ENCODE data around the gene UGT1A6. TPM values are rescaled to one million over a fixed set of nuclear protein-coding genes. Genes with fewer than 3 reads are reported as not detected.

The UGT1A6 gene
- total and polyA plus RNA-seq, 2 of the 13 experiments (the other 11 are each of a cell fraction or from before 2014, with no cell fraction given): 0.25 TPM; not detected in 1

DNA sequence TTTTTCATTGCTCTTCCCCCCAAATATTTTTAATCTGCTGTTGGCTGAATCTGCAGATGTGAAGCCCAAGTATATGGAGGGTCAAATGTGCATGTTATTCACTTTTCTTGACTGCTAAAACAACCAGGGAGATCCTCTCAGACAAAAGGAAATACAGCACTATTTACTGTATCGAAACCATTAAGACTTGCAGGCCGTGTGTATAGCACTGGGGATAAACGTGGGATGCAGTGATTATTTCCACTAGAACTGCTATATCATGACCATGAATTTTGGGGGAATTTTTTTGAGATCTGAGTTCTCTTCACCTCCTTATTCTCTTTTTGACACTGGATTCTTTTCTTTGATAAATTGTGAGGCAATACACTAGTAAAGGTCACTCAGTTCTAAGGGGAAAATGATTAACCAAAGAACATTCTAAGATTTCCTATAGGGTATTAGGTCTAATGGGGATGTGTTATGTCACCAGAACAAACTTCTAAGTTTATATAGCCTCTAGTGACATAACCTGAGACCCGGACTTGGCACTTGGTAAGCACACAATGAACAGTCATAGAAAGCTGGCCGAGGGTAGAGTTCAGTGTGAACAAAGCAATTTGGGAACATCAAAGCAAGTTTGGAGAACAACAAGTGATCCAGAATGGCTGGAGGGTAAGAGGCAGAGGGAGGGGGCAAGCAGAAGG is 52.5 kb downstream of the UGT1A6 start:
- peak; percentile 94 for ATAC-seq
- in situ Hi-C loops (cut with HindIII; ENCODE audit: extremely low pct_ligation_motif_present, low pct_unique_long_range_greater_than_20kb) (no loop called here), intact Hi-C loops (cut with micrococcal nuclease; ENCODE audit: unreplicated experiment) (no loop called here)
- H3K36me3 ChIP-seq (replicated peaks in 1 of 2; ENCODE audit: control insufficient read depth in 1 of 2, insufficient read depth in 2 of 2, low read length in 2 of 2): no peaks in the 10 kb centered on the region
- no TSS peak for BruUV-seq (replicated peaks)
- no peak overlapping the region for H3K9ac ChIP-seq (ENCODE audit: insufficient read depth, low read depth, low read length)
- CTCF ChIA-PET (ENCODE audit: low intra/inter-chr PET ratio, low total read pairs): no interaction called here
- peaks cover 1 to 63% of the 10 kb centered on the region in 2 experiments; a peak in 4 of 5 replicates for H3K27me3 ChIP-seq (ENCODE audit: control insufficient read depth in 1 of 2, insufficient read depth in 2 of 2, low read length in 2 of 2)
- WGBS (ENCODE audit: low lambda C conversion rate): 0% methylated on average over 5 of the region's 5 CpGs
- POLR2A ChIA-PET: interaction anchor here (0.6 to 1.6 kb wide), 3 partner anchors 8 to 87 kb away, joined by 4 to 9 read pairs (median 6); no protein-coding TSS in a partner anchor
- peak overlapping the region; percentile 61 for H3K27ac ChIP-seq (ENCODE audit: extremely low read length, insufficient read depth, low read length)
- no peaks in the 10 kb centered on the region for H4K20me1 ChIP-seq (ENCODE audit: insufficient read depth, low read length)
- no peak overlapping the region; a peak in 1 of 6 replicates for H3K4me3 ChIP-seq (replicated peaks in 1 of 3; ENCODE audit: insufficient read depth in 1 of 3, low read depth in 2 of 3, low read length in 3 of 3)
- H2AFZ ChIP-seq (ENCODE audit: low read length): no peak overlapping the region
- peak; percentile 98 for DNase-seq (ENCODE audit: low spot score)
- H3K9me3 ChIP-seq (ENCODE audit: low read length): peaks cover 9% of the 10 kb centered on the region
- peak; percentile 76 for FAIRE-seq
- peaks cover 27% of the 10 kb centered on the region for H3K4me1 ChIP-seq (ENCODE audit: insufficient read depth, low read length)
- H3K79me2 ChIP-seq (ENCODE audit: insufficient read depth, low read length): no peaks in the 10 kb centered on the region
- H3K4me2 ChIP-seq (ENCODE audit: low read depth, low read length): peak overlapping the region; percentile 54
- TF ChIP-seq, protein P1, sequence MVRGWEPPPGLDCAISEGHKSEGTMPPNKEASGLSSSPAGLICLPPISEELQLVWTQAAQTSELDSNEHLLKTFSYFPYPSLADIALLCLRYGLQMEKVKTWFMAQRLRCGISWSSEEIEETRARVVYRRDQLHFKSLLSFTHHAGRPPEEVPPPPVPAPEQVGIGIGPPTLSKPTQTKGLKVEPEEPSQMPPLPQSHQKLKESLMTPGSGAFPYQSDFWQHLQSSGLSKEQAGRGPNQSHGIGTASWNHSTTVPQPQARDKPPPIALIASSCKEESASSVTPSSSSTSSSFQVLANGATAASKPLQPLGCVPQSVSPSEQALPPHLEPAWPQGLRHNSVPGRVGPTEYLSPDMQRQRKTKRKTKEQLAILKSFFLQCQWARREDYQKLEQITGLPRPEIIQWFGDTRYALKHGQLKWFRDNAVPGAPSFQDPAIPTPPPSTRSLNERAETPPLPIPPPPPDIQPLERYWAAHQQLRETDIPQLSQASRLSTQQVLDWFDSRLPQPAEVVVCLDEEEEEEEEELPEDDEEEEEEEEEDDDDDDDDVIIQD (CRISPR knock-in tag; IDR thresholded peaks at IDR 0.05; ENCODE audit: low read depth): peak; percentile 61; the same call in 1 of the 2 replicates
- peak; percentile 75 for TF ChIP-seq ZSCAN29 (CRISPR knock-in tag; conservative IDR thresholded peaks at IDR 0.05)
- TF ChIP-seq MXD4 (CRISPR knock-in tag; IDR thresholded peaks at IDR 0.05): peak; percentile 77; the same call in 1 of the 2 replicates
- TF ChIP-seq HMG20B (CRISPR knock-in tag; conservative IDR thresholded peaks at IDR 0.05): peak; percentile 98
- peak; percentile 81; the same call in 1 of the 2 replicates for TF ChIP-seq RFXAP (CRISPR knock-in tag; IDR thresholded peaks at IDR 0.05; ENCODE audit: borderline replicate concordance)
- TF ChIP-seq, protein P2, sequence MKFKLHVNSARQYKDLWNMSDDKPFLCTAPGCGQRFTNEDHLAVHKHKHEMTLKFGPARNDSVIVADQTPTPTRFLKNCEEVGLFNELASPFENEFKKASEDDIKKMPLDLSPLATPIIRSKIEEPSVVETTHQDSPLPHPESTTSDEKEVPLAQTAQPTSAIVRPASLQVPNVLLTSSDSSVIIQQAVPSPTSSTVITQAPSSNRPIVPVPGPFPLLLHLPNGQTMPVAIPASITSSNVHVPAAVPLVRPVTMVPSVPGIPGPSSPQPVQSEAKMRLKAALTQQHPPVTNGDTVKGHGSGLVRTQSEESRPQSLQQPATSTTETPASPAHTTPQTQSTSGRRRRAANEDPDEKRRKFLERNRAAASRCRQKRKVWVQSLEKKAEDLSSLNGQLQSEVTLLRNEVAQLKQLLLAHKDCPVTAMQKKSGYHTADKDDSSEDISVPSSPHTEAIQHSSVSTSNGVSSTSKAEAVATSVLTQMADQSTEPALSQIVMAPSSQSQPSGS (CRISPR knock-in tag; IDR thresholded peaks at IDR 0.05): peak; percentile 92; the same call in 1 of the 2 replicates
- TF ChIP-seq, protein P3, sequence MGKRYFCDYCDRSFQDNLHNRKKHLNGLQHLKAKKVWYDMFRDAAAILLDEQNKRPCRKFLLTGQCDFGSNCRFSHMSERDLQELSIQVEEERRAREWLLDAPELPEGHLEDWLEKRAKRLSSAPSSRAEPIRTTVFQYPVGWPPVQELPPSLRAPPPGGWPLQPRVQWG (CRISPR knock-in tag; IDR thresholded peaks at IDR 0.05; ENCODE audit: borderline replicate concordance, low read depth): no peak
- TF ChIP-seq ZNF550 (CRISPR knock-in tag; IDR thresholded peaks at IDR 0.05; ENCODE audit: borderline replicate concordance): no peak
- peak; percentile 38; the same call in 1 of the 2 replicates for TF ChIP-seq TGIF2 (CRISPR knock-in tag; IDR thresholded peaks at IDR 0.05)
- peak; percentile 76; the same call in 1 of the 2 replicates for TF ChIP-seq ZNF788 (CRISPR knock-in tag; IDR thresholded peaks at IDR 0.05; ENCODE audit: borderline replicate concordance)
- peak; percentile 83; the same call in 1 of the 2 replicates for TF ChIP-seq ZNF878 (CRISPR knock-in tag; IDR thresholded peaks at IDR 0.05)
- TF ChIP-seq, protein P4, sequence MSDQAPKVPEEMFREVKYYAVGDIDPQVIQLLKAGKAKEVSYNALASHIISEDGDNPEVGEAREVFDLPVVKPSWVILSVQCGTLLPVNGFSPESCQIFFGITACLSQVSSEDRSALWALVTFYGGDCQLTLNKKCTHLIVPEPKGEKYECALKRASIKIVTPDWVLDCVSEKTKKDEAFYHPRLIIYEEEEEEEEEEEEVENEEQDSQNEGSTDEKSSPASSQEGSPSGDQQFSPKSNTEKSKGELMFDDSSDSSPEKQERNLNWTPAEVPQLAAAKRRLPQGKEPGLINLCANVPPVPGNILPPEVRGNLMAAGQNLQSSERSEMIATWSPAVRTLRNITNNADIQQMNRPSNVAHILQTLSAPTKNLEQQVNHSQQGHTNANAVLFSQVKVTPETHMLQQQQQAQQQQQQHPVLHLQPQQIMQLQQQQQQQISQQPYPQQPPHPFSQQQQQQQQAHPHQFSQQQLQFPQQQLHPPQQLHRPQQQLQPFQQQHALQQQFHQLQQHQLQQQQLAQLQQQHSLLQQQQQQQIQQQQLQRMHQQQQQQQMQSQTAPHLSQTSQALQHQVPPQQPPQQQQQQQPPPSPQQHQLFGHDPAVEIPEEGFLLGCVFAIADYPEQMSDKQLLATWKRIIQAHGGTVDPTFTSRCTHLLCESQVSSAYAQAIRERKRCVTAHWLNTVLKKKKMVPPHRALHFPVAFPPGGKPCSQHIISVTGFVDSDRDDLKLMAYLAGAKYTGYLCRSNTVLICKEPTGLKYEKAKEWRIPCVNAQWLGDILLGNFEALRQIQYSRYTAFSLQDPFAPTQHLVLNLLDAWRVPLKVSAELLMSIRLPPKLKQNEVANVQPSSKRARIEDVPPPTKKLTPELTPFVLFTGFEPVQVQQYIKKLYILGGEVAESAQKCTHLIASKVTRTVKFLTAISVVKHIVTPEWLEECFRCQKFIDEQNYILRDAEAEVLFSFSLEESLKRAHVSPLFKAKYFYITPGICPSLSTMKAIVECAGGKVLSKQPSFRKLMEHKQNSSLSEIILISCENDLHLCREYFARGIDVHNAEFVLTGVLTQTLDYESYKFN (CRISPR knock-in tag; conservative IDR thresholded peaks at IDR 0.05): peak; percentile 99
- peak; percentile 86; the same call in 1 of the 2 replicates for TF ChIP-seq ZNF205 (CRISPR knock-in tag; IDR thresholded peaks at IDR 0.05)
- TF ChIP-seq AGO1 (IDR thresholded peaks at IDR 0.05; ENCODE audit: low read depth, low read length, poor library complexity, severe bottlenecking): no peak
- TF ChIP-seq, protein P5, sequence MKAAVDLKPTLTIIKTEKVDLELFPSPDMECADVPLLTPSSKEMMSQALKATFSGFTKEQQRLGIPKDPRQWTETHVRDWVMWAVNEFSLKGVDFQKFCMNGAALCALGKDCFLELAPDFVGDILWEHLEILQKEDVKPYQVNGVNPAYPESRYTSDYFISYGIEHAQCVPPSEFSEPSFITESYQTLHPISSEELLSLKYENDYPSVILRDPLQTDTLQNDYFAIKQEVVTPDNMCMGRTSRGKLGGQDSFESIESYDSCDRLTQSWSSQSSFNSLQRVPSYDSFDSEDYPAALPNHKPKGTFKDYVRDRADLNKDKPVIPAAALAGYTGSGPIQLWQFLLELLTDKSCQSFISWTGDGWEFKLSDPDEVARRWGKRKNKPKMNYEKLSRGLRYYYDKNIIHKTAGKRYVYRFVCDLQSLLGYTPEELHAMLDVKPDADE (CRISPR knock-in tag; IDR thresholded peaks at IDR 0.05): no peak

Measured in HepG2 (cell line).